Measurements from ENCODE around the gene ARPC3. TPM values are rescaled to one million over a fixed set of nuclear protein-coding genes. Genes with fewer than 3 reads are reported as not detected.
"Not testable (repeated sequence)": the region's sequence is repeated elsewhere in the genome, so short reads cannot be mapped to it uniquely, and the experiment has no call there.

Gene ARPC3
- polyA plus RNA-seq, 5 donors: 199 to 264 (median 220) TPM

DNA sequence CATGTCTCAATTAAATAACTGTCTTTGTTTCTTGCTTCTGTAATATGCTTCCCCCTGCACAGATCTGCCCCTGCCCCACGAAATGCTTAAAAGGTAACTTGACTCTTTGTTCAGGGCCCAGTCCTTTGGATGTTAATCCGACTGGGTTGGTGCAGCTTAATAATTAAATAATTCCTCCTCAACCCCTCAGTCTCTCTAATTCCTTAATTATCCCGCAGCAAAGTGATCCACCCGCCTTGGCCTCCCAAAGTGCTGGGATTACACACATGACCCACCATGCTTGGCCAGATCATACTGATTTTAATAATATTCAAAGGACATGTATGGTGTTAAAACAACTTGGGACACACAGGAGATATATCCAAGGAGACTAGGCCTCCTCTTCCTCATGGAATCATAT, 28.4 kb downstream of the ARPC3 start:
- no peak for DNase-seq

DNA sequence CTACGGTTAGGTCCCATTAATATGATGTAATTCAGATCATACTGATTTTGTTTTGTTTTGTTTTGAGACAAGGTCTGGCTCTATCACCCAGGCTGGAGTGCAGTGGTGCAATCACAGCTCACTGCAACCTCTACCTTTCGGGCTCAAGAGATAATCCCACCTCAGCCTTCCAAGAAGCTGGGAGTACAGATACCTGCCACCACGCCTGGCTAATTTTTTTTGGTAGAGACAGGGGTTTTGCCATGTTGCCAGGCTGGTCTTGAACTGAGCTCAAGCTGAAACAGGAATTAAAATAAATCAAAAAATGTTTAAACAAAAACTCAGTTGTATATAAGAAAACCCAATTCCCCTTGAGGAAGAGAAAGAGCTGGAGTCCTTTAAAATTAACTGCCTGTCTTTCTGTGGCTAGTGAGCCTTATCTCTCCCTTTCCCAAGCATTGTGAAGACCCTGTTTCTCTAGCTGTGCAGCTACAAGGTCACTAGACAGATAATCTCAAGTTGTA, 28.9 kb downstream of the ARPC3 start:
- DNase-seq: no peak

DNA sequence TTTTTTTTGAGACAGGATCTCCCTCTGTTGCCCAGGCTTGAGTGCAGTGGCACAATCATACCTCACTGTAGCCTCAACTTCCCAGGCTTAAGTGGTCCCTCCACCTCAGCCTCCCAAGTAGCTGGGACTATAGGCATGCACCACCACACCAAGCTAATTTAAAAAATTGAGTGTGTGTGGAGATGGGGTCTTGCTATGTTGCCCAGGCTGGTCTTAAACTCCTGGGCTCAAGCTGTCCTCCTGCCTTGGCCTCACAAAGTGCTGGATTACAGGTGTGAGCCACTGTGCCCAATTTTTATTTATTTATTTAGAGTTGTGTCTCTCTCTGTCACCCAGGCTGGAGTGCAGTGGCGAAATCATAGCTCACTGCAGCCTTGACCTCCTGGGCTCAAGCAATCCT, 29.5 kb downstream of the ARPC3 start:
- DNase-seq: not testable (repeated sequence)

DNA sequence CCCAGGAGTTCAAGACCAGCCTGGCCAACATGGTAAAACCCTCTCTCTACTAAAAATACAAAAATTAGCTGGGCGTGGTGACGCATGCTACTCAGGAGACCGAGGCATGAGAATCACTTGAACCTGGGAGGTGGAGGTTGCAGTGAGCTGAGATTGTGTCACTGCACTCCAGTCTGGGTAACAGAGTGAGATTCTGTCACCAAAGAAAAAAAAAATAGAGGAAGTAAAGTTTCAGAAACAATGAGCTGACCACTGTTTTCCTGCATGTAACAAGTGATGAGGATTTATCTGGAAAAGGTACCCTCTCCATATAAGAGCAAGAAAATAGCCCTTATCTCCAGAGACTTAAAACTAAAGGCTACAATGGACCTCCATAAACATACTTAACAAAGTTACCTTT, 33.0 kb downstream of the ARPC3 start:
- DNase-seq: not testable (repeated sequence)

DNA sequence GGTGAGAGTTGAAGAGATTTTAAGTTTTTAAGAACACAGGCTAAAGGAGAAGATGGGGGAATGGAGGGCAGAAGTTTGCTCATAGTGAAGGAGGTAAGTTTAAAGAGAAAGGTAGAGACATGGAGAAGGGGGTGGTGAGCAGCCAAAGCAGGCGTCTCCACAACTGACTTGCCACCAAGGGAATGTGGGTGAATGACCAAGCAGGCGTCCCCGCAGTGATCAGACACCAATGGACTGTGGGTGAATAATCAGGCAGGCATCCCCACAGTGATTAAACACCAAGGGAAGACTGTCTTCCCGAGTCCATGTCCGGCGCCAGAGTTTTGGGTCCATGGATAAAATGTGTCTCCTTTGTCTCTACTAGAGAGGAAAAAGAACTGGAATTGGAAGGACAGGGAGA, 40.1 kb downstream of the ARPC3 start:
- not testable (repeated sequence) for DNase-seq

DNA sequence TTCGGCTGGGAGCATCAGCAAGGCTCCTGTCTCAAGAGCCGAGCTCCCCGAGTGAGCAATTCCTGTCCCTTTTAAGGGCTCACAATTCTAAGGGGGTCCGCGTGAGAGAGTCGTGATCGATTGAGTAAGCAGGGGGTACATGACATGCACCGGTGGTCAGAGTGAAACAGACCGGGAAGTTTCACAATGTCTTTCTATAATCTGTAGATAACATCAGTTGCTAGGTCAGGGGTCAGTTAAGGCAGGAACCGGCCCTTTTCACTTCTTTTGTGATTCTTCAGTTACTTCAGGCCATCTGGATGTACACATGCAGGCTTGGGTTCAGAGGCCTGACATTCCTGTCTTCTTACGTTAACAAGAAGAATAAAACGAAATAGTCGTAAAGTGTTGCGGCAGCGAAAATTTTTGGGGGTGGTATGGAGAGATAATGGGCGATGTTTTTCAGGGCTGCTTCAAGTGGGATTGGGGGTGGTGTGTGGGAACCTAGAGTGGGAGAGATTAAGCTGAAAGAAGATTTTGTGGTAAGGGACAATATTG, 44.9 kb downstream of the ARPC3 start:
- DNase-seq: not testable (repeated sequence)

DNA sequence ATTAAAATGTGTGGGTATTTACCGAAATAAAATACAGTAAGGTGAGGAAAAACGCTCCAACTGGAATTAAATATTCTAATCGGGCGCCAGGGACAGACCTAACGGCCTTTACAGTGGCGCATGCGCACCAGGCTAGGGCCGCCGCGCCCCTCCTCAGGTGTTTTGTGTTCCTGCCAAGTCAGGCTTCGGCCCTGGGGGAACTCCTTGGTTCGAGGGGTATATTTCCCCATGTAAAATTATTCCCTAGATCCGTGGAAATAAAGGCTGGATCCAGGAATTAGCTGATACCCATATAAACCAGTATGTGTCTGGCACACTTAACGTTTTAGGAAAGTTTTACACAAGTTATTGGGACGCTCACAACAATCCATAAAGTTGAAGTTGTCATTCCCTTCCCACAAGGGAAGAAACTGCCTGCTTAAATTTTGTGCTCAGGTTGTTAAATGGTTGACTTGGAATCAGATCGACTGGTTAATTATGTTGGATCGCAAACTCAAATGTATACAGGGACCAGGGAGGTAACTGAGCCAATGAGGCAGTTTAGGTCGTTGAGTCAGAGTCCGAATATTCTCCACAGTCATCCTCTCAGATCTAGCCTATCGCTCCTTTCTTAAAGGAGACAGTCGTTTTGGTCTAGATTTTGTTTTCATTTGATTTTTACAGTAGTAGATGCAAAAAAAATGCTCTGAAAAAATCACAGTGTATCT, 46.0 kb downstream of the ARPC3 start:
- peak; percentile 62 to 72 for DNase-seq

DNA sequence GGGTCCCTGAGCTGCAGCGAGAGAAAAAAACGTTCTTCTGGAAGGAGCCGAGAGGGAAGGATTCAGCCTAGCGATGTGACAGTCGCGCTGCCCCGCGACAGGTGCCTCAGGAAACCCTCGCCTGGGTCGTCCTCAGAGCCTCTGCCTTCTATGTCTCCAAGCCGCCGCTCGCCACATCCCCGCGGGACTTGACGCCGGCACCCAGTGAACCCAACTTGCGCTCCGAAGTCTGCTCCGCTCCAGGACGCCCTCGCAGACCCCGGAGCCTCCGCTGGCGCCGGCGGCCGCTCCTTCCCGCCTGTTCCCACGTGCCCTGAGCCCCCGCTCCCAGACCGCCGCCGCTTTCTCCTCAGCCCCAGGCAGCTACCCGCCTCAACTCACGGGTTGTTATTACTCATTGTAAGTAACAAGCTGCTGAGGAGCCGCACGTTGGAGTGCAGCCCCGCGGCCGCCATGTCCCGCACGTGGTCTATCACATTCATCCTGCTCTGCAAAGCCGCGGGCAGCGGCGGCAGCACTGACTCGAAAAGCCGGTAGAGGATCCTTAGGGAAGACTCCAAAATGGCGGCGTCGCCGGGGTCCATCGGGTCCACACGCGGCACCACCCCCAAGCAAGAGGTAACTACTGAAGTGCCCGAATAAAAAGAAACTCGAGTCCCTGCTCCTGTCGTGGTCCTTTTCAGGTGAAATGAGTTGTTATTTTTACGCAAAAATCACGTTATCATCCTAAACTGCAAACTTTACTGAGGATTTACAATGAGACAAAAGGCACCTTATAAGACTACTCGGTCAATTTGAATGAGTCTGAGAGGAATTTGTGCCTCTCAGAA, 46.8 kb downstream of the ARPC3 start, which contains the start of gene ANAPC7:
TSS of gene ANAPC7 (minus strand) at position 563 of the 830 bp plus-strand sequence. CDS start at position 482, 81 bp downstream.
- peak; percentile 85 to 90 for DNase-seq

Other genes starting within 250 kb of the ARPC3 start
- gene ATP2A2, start 169.1 kb downstream of the ARPC3 start, polyA plus RNA-seq (ENCODE audit: insufficient read depth in 1 of 5, insufficient read length in 5 of 5, low replicate concordance in 1 of 5): 100 to 1,000 TPM; 114 to 156 (median 122) TPM
- gene ANAPC7, start 46.6 kb downstream of the ARPC3 start, polyA plus RNA-seq (ENCODE audit: insufficient read depth in 1 of 5, insufficient read length in 5 of 5, low replicate concordance in 1 of 5): 10 to 100 TPM; 72.8 to 98.7 (median 86.4) TPM
- gene GPN3, start 17.9 kb upstream of the ARPC3 start, polyA plus RNA-seq (ENCODE audit: insufficient read depth in 1 of 5, insufficient read length in 5 of 5, low replicate concordance in 1 of 5): 10 to 100 TPM; 26.5 to 33.1 (median 28.4) TPM
- 10 to 100 TPM; 13.4 to 21.2 (median 18.0) TPM for gene FAM216A, start 18.5 kb upstream of the ARPC3 start, polyA plus RNA-seq (ENCODE audit: insufficient read depth in 1 of 5, insufficient read length in 5 of 5, low replicate concordance in 1 of 5)
- 100 to 1,000 TPM; 112 to 175 (median 143) TPM for gene VPS29, start 51.8 kb upstream of the ARPC3 start, polyA plus RNA-seq (ENCODE audit: insufficient read depth in 1 of 5, insufficient read length in 5 of 5, low replicate concordance in 1 of 5)
- gene RAD9B, start 52.0 kb upstream of the ARPC3 start, polyA plus RNA-seq (ENCODE audit: insufficient read depth in 1 of 5, insufficient read length in 5 of 5, low replicate concordance in 1 of 5): 1 to 10 TPM; 1.1 to 2.4 (median 1.4) TPM
- gene PPTC7, start 133.0 kb upstream of the ARPC3 start, polyA plus RNA-seq (ENCODE audit: insufficient read depth in 1 of 5, insufficient read length in 5 of 5, low replicate concordance in 1 of 5): 10 to 100 TPM; 11.9 to 16.5 (median 14.4) TPM
- gene TCTN1, start 163.8 kb upstream of the ARPC3 start, polyA plus RNA-seq (ENCODE audit: insufficient read depth in 1 of 5, insufficient read length in 5 of 5, low replicate concordance in 1 of 5): 10 to 100 TPM; 65.8 to 89.2 (median 76.5) TPM
- 10 to 100 TPM; 14.8 to 18.1 (median 17.6) TPM for gene HVCN1, start 238.8 kb upstream of the ARPC3 start, polyA plus RNA-seq (ENCODE audit: insufficient read depth in 1 of 5, insufficient read length in 5 of 5, low replicate concordance in 1 of 5)